T-helper 2 cell treated with Interferon-gamma antibody and Interleukin-4, amounts not matched to agents 5 μg/mL and 100 μg/mL, for 36 hours (primary cell): ENCODE data around the gene NUDT14.

Experiments
- DNase-seq: peaks from one replicate; pipeline ENCODE4 v3.0.0; 2021; ENCODE audit warnings: low spot score
- H3K27ac Mint-ChIP-seq: one replicate; pipeline ENCODE4 v1.8.0; 2021; ENCODE audit warnings: mild to moderate bottlenecking, mixed read lengths
- H3K27me3 Mint-ChIP-seq: one replicate; pipeline ENCODE4 v1.8.0; 2021; ENCODE audit warnings: low read depth, mixed read lengths
- H3K36me3 Mint-ChIP-seq: one replicate; pipeline ENCODE4 v1.8.0; 2021; ENCODE audit warnings: low read depth, mixed read lengths
- H3K4me1 Mint-ChIP-seq: one replicate; pipeline ENCODE4 v1.8.0; 2021; ENCODE audit warnings: low read depth, mixed read lengths
- H3K4me3 Mint-ChIP-seq: one replicate; pipeline ENCODE4 v1.8.0; 2022; ENCODE audit warnings: mild to moderate bottlenecking, moderate library complexity, mixed read lengths
- H3K9me3 Mint-ChIP-seq: one replicate; pipeline ENCODE4 v1.8.0; 2021; ENCODE audit warnings: mixed read lengths

Gene NUDT14

GRCh38 chr14:105198588-105198987 lies 17.5 kb upstream of the NUDT14 start:
- Mint-ChIP-seq H3K4me1 (peaks cover 13% of the 10 kb centered on the region), H3K27ac (no peak overlapping the region), H3K9me3 (no peaks in the 10 kb centered on the region), H3K27me3 (peaks cover 38% of the 10 kb centered on the region), H3K36me3 (no peaks in the 10 kb centered on the region), H3K4me3 (no peak overlapping the region)
- DNase-seq = no peak

GRCh38 chr14:105197211-105197641 lies 16.1 kb upstream of the NUDT14 start:
- H3K27ac Mint-ChIP-seq = no peak overlapping the region
- H3K36me3 Mint-ChIP-seq = no peaks in the 10 kb centered on the region
- H3K4me1 Mint-ChIP-seq = peaks cover 13% of the 10 kb centered on the region
- H3K27me3 Mint-ChIP-seq = peaks cover 38% of the 10 kb centered on the region
- no peaks in the 10 kb centered on the region for H3K9me3 Mint-ChIP-seq
- no peak for DNase-seq
- H3K4me3 Mint-ChIP-seq = no peak overlapping the region

GRCh38 chr14:105196265-105196960 lies 15.3 kb upstream of the NUDT14 start:
- Mint-ChIP-seq H3K27me3 (peaks cover 38% of the 10 kb centered on the region), H3K27ac (no peak overlapping the region), H3K36me3 (no peaks in the 10 kb centered on the region), H3K4me3 (no peak overlapping the region), H3K4me1 (peaks cover 10% of the 10 kb centered on the region), H3K9me3 (no peaks in the 10 kb centered on the region)
- no peak for DNase-seq

- peaks cover 38% of the 10 kb centered on the region for H3K27me3 Mint-ChIP-seq
- peaks cover 10% of the 10 kb centered on the region for H3K4me1 Mint-ChIP-seq
- H3K27ac Mint-ChIP-seq = no peak overlapping the region
- no peaks in the 10 kb centered on the region for H3K36me3 Mint-ChIP-seq
- H3K9me3 Mint-ChIP-seq = no peaks in the 10 kb centered on the region
- no peak for DNase-seq
- no peak overlapping the region for H3K4me3 Mint-ChIP-seq
Observed at GRCh38 chr14:105195522-105196264, 14.6 kb upstream of the NUDT14 start.

- H3K27ac Mint-ChIP-seq = no peak overlapping the region
- DNase-seq = no peak
- H3K9me3 Mint-ChIP-seq = no peaks in the 10 kb centered on the region
- no peaks in the 10 kb centered on the region for H3K36me3 Mint-ChIP-seq
- peaks cover 38% of the 10 kb centered on the region for H3K27me3 Mint-ChIP-seq
- no peak overlapping the region for H3K4me3 Mint-ChIP-seq
- peaks cover 10% of the 10 kb centered on the region for H3K4me1 Mint-ChIP-seq
Observed at GRCh38 chr14:105195051-105195450, 13.9 kb upstream of the NUDT14 start.

- Mint-ChIP-seq H3K4me1 (peaks cover 10% of the 10 kb centered on the region), H3K4me3 (no peak overlapping the region), H3K36me3 (no peaks in the 10 kb centered on the region), H3K27me3 (peaks cover 38% of the 10 kb centered on the region), H3K9me3 (no peaks in the 10 kb centered on the region), H3K27ac (no peak overlapping the region)
- no peak for DNase-seq
Observed at GRCh38 chr14:105193916-105194782, 13.0 kb upstream of the NUDT14 start.

GRCh38 chr14:105192866-105193731 lies 12.0 kb upstream of the NUDT14 start:
- Mint-ChIP-seq H3K36me3 (no peaks in the 10 kb centered on the region), H3K27me3 (peaks cover 32% of the 10 kb centered on the region), H3K27ac (no peak overlapping the region), H3K9me3 (peaks cover 10% of the 10 kb centered on the region), H3K4me1 (peaks cover 10% of the 10 kb centered on the region), H3K4me3 (no peak overlapping the region)
- DNase-seq = no peak

GRCh38 chr14:105187935-105188524 lies 6.9 kb upstream of the NUDT14 start:
- H3K9me3 Mint-ChIP-seq = peaks cover 14% of the 10 kb centered on the region
- no peak overlapping the region for H3K27ac Mint-ChIP-seq
- no peaks in the 10 kb centered on the region for H3K36me3 Mint-ChIP-seq
- H3K4me1 Mint-ChIP-seq = no peaks in the 10 kb centered on the region
- no peak for DNase-seq
- H3K27me3 Mint-ChIP-seq = peaks cover 9% of the 10 kb centered on the region
- H3K4me3 Mint-ChIP-seq = no peak overlapping the region

GRCh38 chr14:105187116-105187515 lies 6.0 kb upstream of the NUDT14 start:
- H3K27me3 Mint-ChIP-seq = peaks cover 9% of the 10 kb centered on the region
- no peak for DNase-seq
- no peaks in the 10 kb centered on the region for H3K4me1 Mint-ChIP-seq
- H3K27ac Mint-ChIP-seq = no peak overlapping the region
- H3K36me3 Mint-ChIP-seq = no peaks in the 10 kb centered on the region
- no peak overlapping the region for H3K4me3 Mint-ChIP-seq
- H3K9me3 Mint-ChIP-seq = peaks cover 14% of the 10 kb centered on the region

- peaks cover 9% of the 10 kb centered on the region for H3K27me3 Mint-ChIP-seq
- no peak overlapping the region for H3K4me3 Mint-ChIP-seq
- no peaks in the 10 kb centered on the region for H3K4me1 Mint-ChIP-seq
- H3K27ac Mint-ChIP-seq = no peak overlapping the region
- H3K9me3 Mint-ChIP-seq = peaks cover 14% of the 10 kb centered on the region
- no peak for DNase-seq
- H3K36me3 Mint-ChIP-seq = no peaks in the 10 kb centered on the region
Observed at GRCh38 chr14:105185973-105186372, 4.9 kb upstream of the NUDT14 start.

GRCh38 chr14:105185001-105185400 lies 3.9 kb upstream of the NUDT14 start:
- DNase-seq = no peak
- Mint-ChIP-seq H3K4me3 (no peak overlapping the region), H3K9me3 (peaks cover 14% of the 10 kb centered on the region), H3K4me1 (peaks cover 2% of the 10 kb centered on the region), H3K27me3 (peaks cover 10% of the 10 kb centered on the region), H3K27ac (no peak overlapping the region), H3K36me3 (no peaks in the 10 kb centered on the region)

GRCh38 chr14:105184461-105184860 lies 3.3 kb upstream of the NUDT14 start:
- no peak overlapping the region for H3K4me3 Mint-ChIP-seq
- no peak overlapping the region for H3K27ac Mint-ChIP-seq
- peaks cover 10% of the 10 kb centered on the region for H3K27me3 Mint-ChIP-seq
- H3K36me3 Mint-ChIP-seq = no peaks in the 10 kb centered on the region
- DNase-seq = no peak
- H3K4me1 Mint-ChIP-seq = peaks cover 2% of the 10 kb centered on the region
- H3K9me3 Mint-ChIP-seq = peaks cover 14% of the 10 kb centered on the region
